Fibroblast of lung (primary cell): ENCODE data around the gene OXCT1.

Source experiments
- CTCF ChIP-seq, 2 donors: IDR thresholded peaks in 1 of 2; conservative IDR thresholded peaks in 1 of 2; 1 replicate in 1 of 2; 2 replicates in 1 of 2; pipeline ENCODE4 v1.5.1; 2011 to 2012; ENCODE audit warnings: low read length in 2 of 2, control low read depth in 1 of 2, inconsistent platforms in 1 of 2, low read depth in 1 of 2, mild to moderate bottlenecking in 1 of 2
- EZH2 ChIP-seq: IDR thresholded peaks from 2 replicates; pipeline ENCODE4 v1.5.1; 2012; ENCODE audit warnings: low read length, control low read depth, mild to moderate bottlenecking; ENCODE audit errors: missing control alignments

- TF ChIP-seq EZH2 (no peak), CTCF (conservative IDR thresholded peaks at IDR 0.05 in 1 of 2, IDR thresholded peaks at IDR 0.05 in 1 of 2; ENCODE audit: low read depth in 1 of 2, low read length in 2 of 2) (no peak)
Measured at GRCh38 chr5:41903892-41904799, 33.9 kb upstream of the OXCT1 start, which contains the start of gene RIMOC1.
